ENCODE results near the gene DMRT3.

DNA sequence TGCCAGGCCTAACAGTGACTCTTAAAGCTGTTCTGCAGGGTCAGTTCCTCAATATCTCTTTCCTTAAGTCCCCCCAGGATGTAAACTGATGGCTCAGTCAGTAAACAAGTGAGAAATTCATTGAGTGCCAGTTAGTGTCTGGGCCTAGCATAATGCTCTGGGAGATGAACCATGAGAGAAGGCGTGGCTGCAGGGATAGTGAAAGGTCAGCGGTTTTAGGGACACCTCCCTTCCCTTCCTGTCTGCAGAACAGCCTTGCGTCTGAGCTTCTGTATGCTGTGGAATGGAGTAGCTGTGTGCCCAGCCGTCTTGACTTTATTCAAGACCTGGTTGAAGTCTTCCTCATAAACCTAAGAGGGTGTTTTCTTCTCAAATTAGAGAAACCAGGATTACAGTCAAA lies 46.7 kb upstream of the DMRT3 start:
- TF ChIP-seq, protein P1, sequence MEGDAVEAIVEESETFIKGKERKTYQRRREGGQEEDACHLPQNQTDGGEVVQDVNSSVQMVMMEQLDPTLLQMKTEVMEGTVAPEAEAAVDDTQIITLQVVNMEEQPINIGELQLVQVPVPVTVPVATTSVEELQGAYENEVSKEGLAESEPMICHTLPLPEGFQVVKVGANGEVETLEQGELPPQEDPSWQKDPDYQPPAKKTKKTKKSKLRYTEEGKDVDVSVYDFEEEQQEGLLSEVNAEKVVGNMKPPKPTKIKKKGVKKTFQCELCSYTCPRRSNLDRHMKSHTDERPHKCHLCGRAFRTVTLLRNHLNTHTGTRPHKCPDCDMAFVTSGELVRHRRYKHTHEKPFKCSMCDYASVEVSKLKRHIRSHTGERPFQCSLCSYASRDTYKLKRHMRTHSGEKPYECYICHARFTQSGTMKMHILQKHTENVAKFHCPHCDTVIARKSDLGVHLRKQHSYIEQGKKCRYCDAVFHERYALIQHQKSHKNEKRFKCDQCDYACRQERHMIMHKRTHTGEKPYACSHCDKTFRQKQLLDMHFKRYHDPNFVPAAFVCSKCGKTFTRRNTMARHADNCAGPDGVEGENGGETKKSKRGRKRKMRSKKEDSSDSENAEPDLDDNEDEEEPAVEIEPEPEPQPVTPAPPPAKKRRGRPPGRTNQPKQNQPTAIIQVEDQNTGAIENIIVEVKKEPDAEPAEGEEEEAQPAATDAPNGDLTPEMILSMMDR (IDR thresholded peaks at IDR 0.05): no peak
- TF ChIP-seq POLR2A (IDR thresholded peaks at IDR 0.05): no peak
